Measurements from ENCODE around the gene NELFE. TPM values are rescaled to one million over a fixed set of nuclear protein-coding genes. Genes with fewer than 3 reads are reported as not detected.

NELFE gene
- total and polyA plus RNA-seq, 5 donors: 45.8 to 53.1 (median 50.4) TPM

DNA sequence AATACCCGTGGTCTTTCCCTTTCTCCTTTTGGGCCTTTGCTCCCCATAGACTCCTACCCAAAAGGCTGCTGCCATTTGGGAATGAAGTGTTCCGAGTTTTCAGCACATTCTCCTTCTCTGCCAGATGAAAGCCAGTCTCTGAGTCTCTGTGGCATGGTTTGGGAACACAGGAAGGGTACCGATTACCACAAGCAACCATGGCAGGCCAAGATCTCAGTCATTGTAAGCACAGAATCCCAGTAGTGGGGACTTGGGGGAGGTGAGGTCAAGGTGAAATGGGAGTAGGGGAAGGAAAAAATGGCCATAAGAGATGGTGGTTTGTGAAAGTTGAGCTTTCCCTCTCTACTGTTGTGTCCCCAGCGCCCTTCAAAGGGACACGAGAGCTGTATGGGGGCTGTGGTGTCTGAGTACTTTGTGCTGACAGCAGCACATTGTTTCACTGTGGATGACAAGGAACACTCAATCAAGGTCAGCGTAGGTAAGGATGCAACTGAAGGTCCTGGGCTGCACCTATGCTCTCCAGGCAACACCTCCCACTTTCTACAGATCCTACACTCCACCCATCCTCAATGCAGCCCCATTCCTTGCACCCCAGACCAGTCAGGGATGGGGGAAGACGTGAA is 8.7 kb downstream of the NELFE start:
- 82% methylated on average over 7 of the region's 7 CpGs for WGBS
- no peaks in the 10 kb centered on the region for H3K27me3 ChIP-seq (ENCODE audit: control insufficient read depth, insufficient read depth)
- H3K27ac ChIP-seq (ENCODE audit: low read length): no peak overlapping the region
- no peaks in the 10 kb centered on the region for H3K9me3 ChIP-seq (ENCODE audit: control insufficient read depth, low read length)
- H3K4me1 ChIP-seq (ENCODE audit: control insufficient read depth, insufficient read depth, low read length): no peaks in the 10 kb centered on the region
- no peak for ATAC-seq
- intact Hi-C loops (cut with DNase I): loop anchor here (5.0 to 10.0 kb wide), 4 partner anchors 45 to 268 kb away; partner anchors contain the start of genes LY6G5C (in 3 of the 4), ZBTB12 (in 2 of the 4) and EHMT2 (in 1 of the 4)
- no peak overlapping the region for H3K4me3 ChIP-seq (ENCODE audit: low read length)
- DNase-seq: no peak

DNA sequence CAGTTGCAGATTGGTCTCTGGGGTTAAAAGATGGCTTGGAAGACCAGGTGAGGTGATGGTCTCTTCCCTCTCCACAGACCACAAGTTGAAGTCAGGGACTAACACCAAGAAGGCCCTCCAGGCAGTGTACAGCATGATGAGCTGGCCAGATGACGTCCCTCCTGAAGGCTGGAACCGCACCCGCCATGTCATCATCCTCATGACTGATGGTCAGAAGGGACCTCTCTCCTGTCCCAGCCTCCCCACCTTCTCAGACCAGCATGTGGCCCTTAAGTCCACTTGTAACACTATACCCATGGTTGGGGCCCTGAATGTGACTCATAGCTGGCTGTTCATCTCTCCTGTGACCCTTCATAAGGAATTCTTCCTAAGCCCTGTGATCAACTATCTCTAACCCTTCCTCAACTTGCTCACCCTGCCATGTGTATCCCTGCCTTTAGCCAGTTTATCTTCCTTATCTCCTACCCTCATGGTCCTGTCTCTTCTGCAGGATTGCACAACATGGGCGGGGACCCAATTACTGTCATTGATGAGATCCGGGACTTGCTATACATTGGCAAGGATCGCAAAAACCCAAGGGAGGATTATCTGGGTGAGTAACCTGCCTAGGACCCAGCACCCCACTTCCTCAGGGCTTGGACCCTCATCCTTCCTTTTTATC is 9.9 kb downstream of the NELFE start:
- intact Hi-C loops (cut with DNase I): no loop called here
- no peak overlapping the region for H3K27ac ChIP-seq (ENCODE audit: low read length)
- WGBS: 85% methylated on average over 6 of the region's 6 CpGs
- ATAC-seq (no peak), DNase-seq (no peak)
- H3K27me3 ChIP-seq (ENCODE audit: control insufficient read depth, insufficient read depth): no peaks in the 10 kb centered on the region
- H3K4me3 ChIP-seq (ENCODE audit: low read length): no peak overlapping the region
- H3K9me3 ChIP-seq (ENCODE audit: control insufficient read depth, low read length): no peaks in the 10 kb centered on the region
- no peaks in the 10 kb centered on the region for H3K4me1 ChIP-seq (ENCODE audit: control insufficient read depth, insufficient read depth, low read length)

DNA sequence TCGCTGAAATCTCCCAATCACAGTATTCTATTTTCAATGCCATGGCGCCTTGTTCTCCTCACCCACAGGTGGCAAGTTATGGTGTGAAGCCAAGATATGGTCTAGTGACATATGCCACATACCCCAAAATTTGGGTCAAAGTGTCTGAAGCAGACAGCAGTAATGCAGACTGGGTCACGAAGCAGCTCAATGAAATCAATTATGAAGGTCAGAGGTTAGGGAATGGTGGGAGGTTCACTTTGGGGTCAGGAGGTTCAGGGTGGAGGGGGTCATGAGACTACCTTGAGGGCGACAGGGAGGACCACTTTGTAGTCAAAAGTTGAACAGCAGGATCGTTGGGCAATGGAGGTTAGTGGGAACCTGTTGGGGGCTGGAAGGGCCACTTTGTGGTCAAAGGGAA is 10.5 kb downstream of the NELFE start:
- Histone ChIP-seq H3K27ac (ENCODE audit: low read length) (no peak overlapping the region), H3K4me3 (ENCODE audit: low read length) (no peak overlapping the region), H3K4me1 (ENCODE audit: control insufficient read depth, insufficient read depth, low read length) (no peaks in the 10 kb centered on the region), H3K27me3 (ENCODE audit: control insufficient read depth, insufficient read depth) (no peaks in the 10 kb centered on the region), H3K9me3 (ENCODE audit: control insufficient read depth, low read length) (no peaks in the 10 kb centered on the region)
- intact Hi-C loops (cut with DNase I): no loop called here
- DNase-seq (no peak), ATAC-seq (no peak)
- 79% methylated on average over 5 of the region's 5 CpGs for WGBS

DNA sequence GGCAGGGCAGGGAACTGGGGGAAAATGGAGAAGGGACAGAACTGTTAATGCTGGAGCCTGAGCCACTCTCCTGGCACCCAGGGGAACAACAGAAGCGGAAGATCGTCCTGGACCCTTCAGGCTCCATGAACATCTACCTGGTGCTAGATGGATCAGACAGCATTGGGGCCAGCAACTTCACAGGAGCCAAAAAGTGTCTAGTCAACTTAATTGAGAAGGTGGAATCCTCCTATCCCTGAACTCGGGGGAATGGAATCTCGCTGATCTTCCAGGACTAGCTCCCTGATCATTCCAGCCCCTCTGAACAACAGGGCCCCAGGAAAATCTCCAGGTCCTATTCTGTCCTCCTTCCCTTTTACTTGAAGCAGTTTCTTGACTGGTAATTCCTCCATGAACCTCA is 10.9 kb downstream of the NELFE start:
- intact Hi-C loops (cut with DNase I): no loop called here
- ATAC-seq (no peak), DNase-seq (no peak)
- no peak overlapping the region for H3K27ac ChIP-seq (ENCODE audit: low read length)
- no peaks in the 10 kb centered on the region for H3K4me1 ChIP-seq (ENCODE audit: control insufficient read depth, insufficient read depth, low read length)
- 88% methylated on average over 4 of the region's 4 CpGs for WGBS
- H3K27me3 ChIP-seq (ENCODE audit: control insufficient read depth, insufficient read depth): no peaks in the 10 kb centered on the region
- no peak overlapping the region for H3K4me3 ChIP-seq (ENCODE audit: low read length)
- H3K9me3 ChIP-seq (ENCODE audit: control insufficient read depth, low read length): no peaks in the 10 kb centered on the region

DNA sequence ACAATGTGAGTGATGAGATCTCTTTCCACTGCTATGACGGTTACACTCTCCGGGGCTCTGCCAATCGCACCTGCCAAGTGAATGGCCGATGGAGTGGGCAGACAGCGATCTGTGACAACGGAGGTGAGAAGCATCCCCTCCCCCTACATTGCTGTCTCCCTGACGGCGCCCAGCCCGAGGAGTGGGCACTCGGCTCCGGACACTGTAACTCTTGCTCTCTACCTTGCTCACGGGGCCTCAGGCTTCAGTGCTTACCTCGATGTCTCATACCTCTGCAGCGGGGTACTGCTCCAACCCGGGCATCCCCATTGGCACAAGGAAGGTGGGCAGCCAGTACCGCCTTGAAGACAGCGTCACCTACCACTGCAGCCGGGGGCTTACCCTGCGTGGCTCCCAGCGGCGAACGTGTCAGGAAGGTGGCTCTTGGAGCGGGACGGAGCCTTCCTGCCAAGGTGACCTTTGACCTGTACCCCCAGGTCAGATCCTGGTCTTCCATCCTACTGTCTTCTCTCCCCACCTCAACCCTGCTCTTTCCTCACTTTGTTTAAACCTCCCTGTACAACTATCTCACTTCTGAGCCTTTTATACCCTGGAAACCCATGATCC is 11.6 kb downstream of the NELFE start:
- no peak for DNase-seq
- H3K27ac ChIP-seq (ENCODE audit: low read length): no peak overlapping the region
- intact Hi-C loops (cut with DNase I): no loop called here

DNA sequence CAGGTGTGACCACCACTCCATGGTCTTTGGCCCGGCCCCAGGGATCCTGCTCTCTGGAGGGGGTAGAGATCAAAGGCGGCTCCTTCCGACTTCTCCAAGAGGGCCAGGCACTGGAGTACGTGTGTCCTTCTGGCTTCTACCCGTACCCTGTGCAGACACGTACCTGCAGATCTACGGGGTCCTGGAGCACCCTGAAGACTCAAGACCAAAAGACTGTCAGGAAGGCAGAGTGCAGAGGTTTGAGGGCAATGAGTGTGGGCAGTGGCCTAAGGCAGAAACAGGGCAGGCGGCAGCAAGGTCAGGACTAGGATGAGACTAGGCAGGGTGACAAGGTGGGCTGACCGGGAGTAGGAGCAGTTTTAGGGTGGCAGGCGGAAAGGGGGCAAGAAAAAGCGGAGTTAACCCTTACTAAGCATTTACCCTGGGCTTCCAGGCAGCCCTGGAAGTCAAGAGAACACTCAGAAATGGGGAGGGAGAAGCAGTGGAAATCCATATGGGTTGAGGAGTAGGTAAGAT is 12.3 kb downstream of the NELFE start:
- WGBS: 80% methylated on average over 11 of the region's 11 CpGs
- intact Hi-C loops (cut with DNase I): no loop called here
- Histone ChIP-seq H3K9me3 (ENCODE audit: control insufficient read depth, low read length) (no peaks in the 10 kb centered on the region), H3K27ac (ENCODE audit: low read length) (peak overlapping the region; percentile 61), H3K4me3 (ENCODE audit: low read length) (no peak overlapping the region), H3K4me1 (ENCODE audit: control insufficient read depth, insufficient read depth, low read length) (no peaks in the 10 kb centered on the region), H3K27me3 (ENCODE audit: control insufficient read depth, insufficient read depth) (no peaks in the 10 kb centered on the region)
- DNase-seq: no peak
- no peak for ATAC-seq

More for the DNA sequence above, 11.6 kb downstream of the NELFE start:
- 82% methylated on average over 24 of the region's 24 CpGs for WGBS
- no peak for ATAC-seq
- no peaks in the 10 kb centered on the region for H3K27me3 ChIP-seq (ENCODE audit: control insufficient read depth, insufficient read depth)
- H3K4me3 ChIP-seq (ENCODE audit: low read length): no peak overlapping the region
- no peaks in the 10 kb centered on the region for H3K9me3 ChIP-seq (ENCODE audit: control insufficient read depth, low read length)
- no peaks in the 10 kb centered on the region for H3K4me1 ChIP-seq (ENCODE audit: control insufficient read depth, insufficient read depth, low read length)

DNA sequence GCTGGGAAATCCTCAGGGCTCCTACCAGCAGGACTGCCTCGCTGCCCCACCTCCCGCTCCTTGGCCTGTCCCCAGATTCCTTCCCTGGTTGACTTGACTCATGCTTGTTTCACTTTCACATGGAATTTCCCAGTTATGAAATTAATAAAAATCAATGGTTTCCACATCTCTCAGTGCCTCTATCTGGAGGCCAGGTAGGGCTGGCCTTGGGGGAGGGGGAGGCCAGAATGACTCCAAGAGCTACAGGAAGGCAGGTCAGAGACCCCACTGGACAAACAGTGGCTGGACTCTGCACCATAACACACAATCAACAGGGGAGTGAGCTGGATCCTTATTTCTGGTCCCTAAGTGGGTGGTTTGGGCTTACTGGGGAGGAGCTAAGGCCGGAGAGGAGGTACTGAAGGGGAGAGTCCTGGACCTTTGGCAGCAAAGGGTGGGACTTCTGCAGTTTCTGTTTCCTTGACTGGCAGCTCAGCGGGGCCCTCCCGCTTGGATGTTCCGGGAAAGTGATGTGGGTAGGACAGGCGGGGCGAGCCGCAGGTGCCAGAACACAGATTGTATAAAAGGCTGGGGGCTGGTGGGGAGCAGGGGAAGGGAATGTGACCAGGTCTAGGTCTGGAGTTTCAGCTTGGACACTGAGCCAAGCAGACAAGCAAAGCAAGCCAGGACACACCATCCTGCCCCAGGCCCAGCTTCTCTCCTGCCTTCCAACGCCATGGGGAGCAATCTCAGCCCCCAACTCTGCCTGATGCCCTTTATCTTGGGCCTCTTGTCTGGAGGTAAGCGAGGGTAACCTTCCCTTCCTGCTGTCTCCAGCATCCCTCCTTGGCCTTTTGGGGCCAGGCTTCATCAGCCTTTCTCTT is 13.0 kb downstream of the NELFE start, which contains the start of gene CFB:
CFB (plus strand) TSS at position 589 of the 863 bp plus-strand sequence; CDS start at position 716, 127 bp downstream.
- Histone ChIP-seq H3K4me1 (ENCODE audit: control insufficient read depth, insufficient read depth, low read length) (no peaks in the 10 kb centered on the region), H3K4me3 (ENCODE audit: low read length) (no peak within 1 kb of the TSS), H3K27me3 (ENCODE audit: control insufficient read depth, insufficient read depth) (no peaks in the 10 kb centered on the region), H3K9me3 (ENCODE audit: control insufficient read depth, low read length) (no peaks in the 10 kb centered on the region), H3K27ac (ENCODE audit: low read length) (peak within 1 kb of the TSS; percentile 61)
- intact Hi-C loops (cut with DNase I): no loop called here
- peak; percentile 88 to 94 (median 90) for DNase-seq
- peak; percentile 92 to 93 for ATAC-seq
- WGBS: 36% methylated on average over 11 of the region's 11 CpGs

DNA sequence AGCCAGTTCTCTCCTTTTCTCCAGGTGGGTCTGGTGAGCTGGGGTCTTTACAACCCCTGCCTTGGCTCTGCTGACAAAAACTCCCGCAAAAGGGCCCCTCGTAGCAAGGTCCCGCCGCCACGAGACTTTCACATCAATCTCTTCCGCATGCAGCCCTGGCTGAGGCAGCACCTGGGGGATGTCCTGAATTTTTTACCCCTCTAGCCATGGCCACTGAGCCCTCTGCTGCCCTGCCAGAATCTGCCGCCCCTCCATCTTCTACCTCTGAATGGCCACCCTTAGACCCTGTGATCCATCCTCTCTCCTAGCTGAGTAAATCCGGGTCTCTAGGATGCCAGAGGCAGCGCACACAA is 13.6 kb downstream of the NELFE start:
- H3K27me3 ChIP-seq (ENCODE audit: control insufficient read depth, insufficient read depth): no peaks in the 10 kb centered on the region
- intact Hi-C loops (cut with DNase I): no loop called here
- DNase-seq (no peak), ATAC-seq (no peak)
- peak overlapping the region; percentile 21 for H3K27ac ChIP-seq (ENCODE audit: low read length)
- no peak overlapping the region for H3K4me3 ChIP-seq (ENCODE audit: low read length)
- no peaks in the 10 kb centered on the region for H3K4me1 ChIP-seq (ENCODE audit: control insufficient read depth, insufficient read depth, low read length)
- no peaks in the 10 kb centered on the region for H3K9me3 ChIP-seq (ENCODE audit: control insufficient read depth, low read length)
- WGBS: 78% methylated on average over 9 of the region's 9 CpGs

DNA sequence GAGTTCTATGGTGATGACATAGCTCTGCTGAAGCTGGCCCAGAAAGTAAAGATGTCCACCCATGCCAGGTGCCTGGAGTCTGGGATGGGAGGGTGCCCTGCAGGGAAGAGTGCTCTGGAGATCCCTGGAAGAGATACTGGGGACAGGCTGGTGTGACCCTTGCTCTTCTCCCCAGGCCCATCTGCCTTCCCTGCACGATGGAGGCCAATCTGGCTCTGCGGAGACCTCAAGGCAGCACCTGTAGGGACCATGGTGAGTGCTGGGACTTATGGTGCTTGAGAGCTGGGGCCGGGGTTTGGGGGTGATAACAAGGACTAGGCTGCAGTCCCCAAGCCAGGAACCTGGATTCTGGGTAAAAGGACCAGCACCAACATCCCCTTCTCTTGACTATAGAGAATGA is 15.0 kb downstream of the NELFE start:
- no peak overlapping the region for H3K4me3 ChIP-seq (ENCODE audit: low read length)
- H3K4me1 ChIP-seq (ENCODE audit: control insufficient read depth, insufficient read depth, low read length): no peaks in the 10 kb centered on the region
- WGBS: 84% methylated on average over 3 of the region's 3 CpGs
- H3K27ac ChIP-seq (ENCODE audit: low read length): no peak overlapping the region
- DNase-seq: no peak
- intact Hi-C loops (cut with DNase I): no loop called here
- no peaks in the 10 kb centered on the region for H3K9me3 ChIP-seq (ENCODE audit: control insufficient read depth, low read length)
- no peaks in the 10 kb centered on the region for H3K27me3 ChIP-seq (ENCODE audit: control insufficient read depth, insufficient read depth)
- no peak for ATAC-seq

DNA sequence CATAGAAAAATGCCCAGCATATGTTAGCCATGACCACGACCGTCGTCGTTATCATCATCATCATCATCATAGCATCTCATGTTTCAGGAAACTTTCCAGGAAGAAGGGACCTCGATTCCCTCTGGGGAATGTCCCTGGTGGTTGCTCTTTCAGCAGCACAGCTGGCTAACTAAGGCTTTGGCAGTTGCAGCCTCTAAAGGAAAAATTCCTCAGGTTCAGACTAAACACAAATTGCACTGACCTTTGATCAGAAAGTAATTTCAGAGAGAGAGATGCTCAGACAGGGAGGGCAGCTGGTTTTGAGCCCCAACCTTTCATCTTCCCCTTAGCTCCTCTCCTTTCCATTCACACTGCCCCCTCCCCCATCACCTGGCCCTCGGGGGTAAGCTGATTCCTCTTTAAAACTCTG is 18.5 kb downstream of the NELFE start:
- H3K9me3 ChIP-seq (ENCODE audit: control insufficient read depth, low read length): no peaks in the 10 kb centered on the region
- H3K27me3 ChIP-seq (ENCODE audit: control insufficient read depth, insufficient read depth): no peaks in the 10 kb centered on the region
- ATAC-seq: no peak
- intact Hi-C loops (cut with DNase I): no loop called here
- no peak overlapping the region for H3K4me3 ChIP-seq (ENCODE audit: low read length)
- H3K4me1 ChIP-seq (ENCODE audit: control insufficient read depth, insufficient read depth, low read length): no peaks in the 10 kb centered on the region
- DNase-seq: no peak
- 14% methylated on average over 6 of the region's 6 CpGs for WGBS
- no peak overlapping the region for H3K27ac ChIP-seq (ENCODE audit: low read length)

Measured in right cardiac atrium (tissue), 5 donors.